Caki2 (cell line): Measurements from ENCODE around the gene PTPRK. TPM values are rescaled to one million over a fixed set of nuclear protein-coding genes. Genes with fewer than 3 reads are reported as not detected.
A peak's percentile ranks its signal among the peaks of the same experiment; 100 is the strongest.

Source experiments
- DNase-seq: peaks from one replicate; pipeline ENCODE4 v3.0.0-alpha.2; 2015; ENCODE audit warnings: low read depth
- in situ Hi-C: cut with HindIII; loops from 2 replicates; pipeline ENCODE4 v1.10.0; 2016; ENCODE audit warnings: low sequenced_read_pairs, low pct_unique_long_range_greater_than_20kb, mixed read lengths
- total RNA-seq: library from RNA; depleted of rRNA; stranded (reverse); fragments of >200 nt; shearing (Covaris generic); gene quantifications from 2 replicates; pipeline ENCODE4 v1.2.3, GENCODE V29; 2014; ENCODE audit warnings: low replicate concordance

Gene PTPRK
- total RNA-seq, 1 experiment from 2014 or later = 32.6 TPM

- no peak for DNase-seq
- in situ Hi-C loops = no loop called here
Measured at GRCh38 chr6:128252341-128253176, 267.8 kb downstream of the PTPRK start.

- in situ Hi-C loops = no loop called here
- no peak for DNase-seq
Measured at GRCh38 chr6:128251445-128252340, 268.7 kb downstream of the PTPRK start.

GRCh38 chr6:128250370-128251070 is 269.9 kb downstream of the PTPRK start:
- no peak for DNase-seq
- in situ Hi-C loops = no loop called here

- in situ Hi-C loops = no loop called here
- no peak for DNase-seq
Measured at GRCh38 chr6:128249429-128249828, 271.0 kb downstream of the PTPRK start.

- in situ Hi-C loops = no loop called here
Measured at GRCh38 chr6:128246472-128247260, 273.7 kb downstream of the PTPRK start.

GRCh38 chr6:128244751-128245405 is 275.5 kb downstream of the PTPRK start:
- in situ Hi-C loops = no loop called here
- no peak for DNase-seq

More at GRCh38 chr6:128246472-128247260, 273.7 kb downstream of the PTPRK start:
- no peak for DNase-seq

GRCh38 chr6:128242765-128243403 is 277.5 kb downstream of the PTPRK start:
- in situ Hi-C loops = no loop called here
- no peak for DNase-seq

GRCh38 chr6:128241216-128241615 is 279.2 kb downstream of the PTPRK start:
- DNase-seq = no peak
- in situ Hi-C loops = no loop called here

- no peak for DNase-seq
- in situ Hi-C loops = no loop called here
Measured at GRCh38 chr6:128240024-128240428, 280.4 kb downstream of the PTPRK start.

- no peak for DNase-seq
- in situ Hi-C loops = no loop called here
Measured at GRCh38 chr6:128239146-128239545, 281.3 kb downstream of the PTPRK start.

GRCh38 chr6:128238225-128238624 is 282.2 kb downstream of the PTPRK start:
- in situ Hi-C loops = no loop called here
- no peak for DNase-seq

GRCh38 chr6:128235556-128235955 is 284.8 kb downstream of the PTPRK start:
- in situ Hi-C loops = no loop called here
- DNase-seq = peak; percentile 62

GRCh38 chr6:128233531-128233930 is 286.9 kb downstream of the PTPRK start:
- no peak for DNase-seq
- in situ Hi-C loops = no loop called here

- no peak for DNase-seq
- in situ Hi-C loops = no loop called here
Measured at GRCh38 chr6:128230267-128230989, 290.0 kb downstream of the PTPRK start.

GRCh38 chr6:128225612-128226011 is 294.8 kb downstream of the PTPRK start:
- DNase-seq = no peak
- in situ Hi-C loops = no loop called here

GRCh38 chr6:128216917-128217316 is 303.5 kb downstream of the PTPRK start:
- DNase-seq = no peak
- in situ Hi-C loops = no loop called here
